GM19324 (cell line): ENCODE measurements around the gene ARL6IP4.

ENCODE experiments used
- ATAC-seq: cut with Tn5 transposase; IDR thresholded peaks from one replicate; pipeline ENCODE4 v1.9.1; 2021; ENCODE audit warnings: mild to moderate bottlenecking, moderate library complexity; ENCODE audit not compliant: unreplicated experiment, low FRiP score

ARL6IP4 gene

GRCh38 chr12:122977655-122978392 is 2.7 kb upstream of the ARL6IP4 start:
- no peak for ATAC-seq

- no peak for ATAC-seq
Observed at GRCh38 chr12:122978507-122978955, 1.9 kb upstream of the ARL6IP4 start.

- ATAC-seq, result no peak
Observed at GRCh38 chr12:122979001-122979907, 1.2 kb upstream of the ARL6IP4 start.

- ATAC-seq, result no peak
Observed at GRCh38 chr12:122979908-122980182, 636 bp upstream of the ARL6IP4 start.

- no peak for ATAC-seq
Observed at GRCh38 chr12:122981036-122981471, 573 bp downstream of the ARL6IP4 start.

- no peak for ATAC-seq
Observed at GRCh38 chr12:122981587-122982476, 1.4 kb downstream of the ARL6IP4 start.

GRCh38 chr12:122982477-122982815 is 2.0 kb downstream of the ARL6IP4 start:
- ATAC-seq, result no peak

GRCh38 chr12:122982963-122983788 is 2.7 kb downstream of the ARL6IP4 start:
- ATAC-seq, result no peak

- ATAC-seq, result no peak
Observed at GRCh38 chr12:122983789-122984515, 3.5 kb downstream of the ARL6IP4 start.

- ATAC-seq, result no peak
Observed at GRCh38 chr12:122984612-122985337, 4.3 kb downstream of the ARL6IP4 start.

GRCh38 chr12:122985338-122986257 is 5.1 kb downstream of the ARL6IP4 start:
- ATAC-seq, result no peak

- ATAC-seq, result no peak
Observed at GRCh38 chr12:122986258-122986871, 5.9 kb downstream of the ARL6IP4 start.

GRCh38 chr12:122987086-122987951 is 6.8 kb downstream of the ARL6IP4 start:
- ATAC-seq, result no peak

GRCh38 chr12:122988036-122988435 is 7.6 kb downstream of the ARL6IP4 start:
- ATAC-seq, result no peak

- ATAC-seq, result no peak
Observed at GRCh38 chr12:122988612-122989212, 8.2 kb downstream of the ARL6IP4 start.
